ENCODE data around the gene GIT1. TPM values are rescaled to one million over a fixed set of nuclear protein-coding genes. Genes with fewer than 3 reads are reported as not detected.

The GIT1 gene
- total and polyA plus RNA-seq, 8 donors, result 15.1 to 27.6 (median 18.3) TPM

- H3K36me3 ChIP-seq, result no peaks in the 10 kb centered on the region
- peak overlapping the region in 1 of 4 donors; percentile 47 for H3K4me3 ChIP-seq
- ATAC-seq (no peak), DNase-seq (peak in 2 of 6 donors; percentile 38 to 75), FAIRE-seq (no peak)
- intact Hi-C loops (cut with DNase I), result no loop called here
- WGBS, 2 donors, result 16 to 19% methylated on average over 32 of the region's 32 CpGs
- H3K27ac ChIP-seq, result no peak overlapping the region
- peaks cover 15 to 25% (median 25%) of the 10 kb centered on the region in 3 donors for H3K4me1 ChIP-seq
- no peak for TF ChIP-seq CTCF (IDR thresholded peaks at IDR 0.05)
- H3K9me3 ChIP-seq, result no peaks in the 10 kb centered on the region
- no peaks in the 10 kb centered on the region for H3K27me3 ChIP-seq
Observed at GRCh38 chr17:29616300-29617048, 27.0 kb upstream of the GIT1 start.

DNA sequence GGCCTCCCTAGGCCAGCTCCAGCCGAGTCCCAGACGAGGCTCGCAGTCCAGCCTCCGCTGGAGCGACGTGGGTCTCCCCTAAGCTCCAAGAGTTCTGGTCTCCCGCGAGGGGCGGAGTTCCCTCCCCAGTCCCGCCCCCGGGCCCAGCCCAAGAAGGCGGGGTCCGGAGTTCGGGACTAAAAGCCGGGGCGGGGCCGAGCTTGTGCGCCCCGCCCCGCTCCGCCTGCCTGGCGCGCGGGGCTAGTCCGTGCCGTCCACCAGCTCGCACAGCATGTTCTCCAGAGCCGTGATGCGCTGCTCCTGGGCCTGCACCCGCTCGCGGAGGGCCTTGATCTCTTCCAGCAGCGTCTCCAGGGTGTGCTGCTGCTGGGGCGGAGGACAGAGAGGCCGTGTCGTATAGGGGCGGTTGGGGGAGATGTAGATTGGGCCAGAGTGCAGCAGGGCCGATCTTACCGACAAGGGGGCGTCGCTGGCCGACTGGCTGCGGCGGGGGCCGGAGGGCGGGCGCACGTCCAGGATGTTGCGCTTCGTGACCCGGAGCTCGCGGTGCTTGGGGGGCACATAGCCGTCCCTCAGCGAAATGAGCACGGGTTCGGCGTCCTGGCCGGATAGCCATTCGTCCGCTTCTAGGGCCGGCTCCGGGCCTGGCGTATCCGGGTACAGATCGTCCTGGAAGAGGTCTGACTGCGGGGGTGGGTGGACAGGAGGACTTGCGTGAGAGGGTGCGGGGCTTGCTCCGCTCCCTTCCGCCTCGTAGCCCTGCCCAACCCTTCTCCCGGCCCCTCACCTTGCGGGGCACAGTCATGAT is 26.2 kb upstream of the GIT1 start:
- peak; percentile 72 to 80 (median 78) for ATAC-seq
- no peak for FAIRE-seq
- H3K27ac ChIP-seq, result no peak overlapping the region
- intact Hi-C loops (cut with DNase I), result no loop called here
- H3K27me3 ChIP-seq, result no peaks in the 10 kb centered on the region
- peaks cover 15 to 25% (median 25%) of the 10 kb centered on the region in 3 donors for H3K4me1 ChIP-seq
- H3K9me3 ChIP-seq, result no peaks in the 10 kb centered on the region
- TF ChIP-seq CTCF (IDR thresholded peaks at IDR 0.05), result no peak
- 3 to 4% methylated on average over 63 to 74 of the region's 74 CpGs for WGBS, 2 donors
- H3K36me3 ChIP-seq, result no peaks in the 10 kb centered on the region
- peak overlapping the region; percentile 8 to 42 (median 18) for H3K4me3 ChIP-seq
- peak; percentile 68 to 90 (median 86) for DNase-seq

DNA sequence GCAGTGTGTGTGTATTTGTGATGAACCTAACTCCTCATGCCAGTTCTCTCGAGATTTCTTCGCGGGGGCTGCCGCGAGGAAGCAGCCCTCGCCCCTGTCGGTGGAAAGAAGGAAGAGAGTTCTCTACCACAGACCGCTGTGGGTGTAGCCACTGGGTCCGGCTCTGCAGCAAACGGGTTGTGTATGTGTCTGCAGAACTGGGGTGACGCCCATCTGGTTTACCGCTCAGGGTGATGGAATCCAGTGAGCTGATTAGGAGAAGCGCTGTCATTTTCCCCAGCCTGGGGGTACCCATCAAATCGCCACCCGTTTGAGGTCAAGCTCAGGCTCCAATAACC is 25.6 kb upstream of the GIT1 start:
- H3K27ac ChIP-seq, result no peak overlapping the region
- no peaks in the 10 kb centered on the region for H3K27me3 ChIP-seq
- peak overlapping the region in 2 of 4 donors; percentile 22 to 42 for H3K4me3 ChIP-seq
- peaks cover 15 to 25% (median 25%) of the 10 kb centered on the region in 3 donors for H3K4me1 ChIP-seq
- TF ChIP-seq CTCF (IDR thresholded peaks at IDR 0.05), result no peak
- intact Hi-C loops (cut with DNase I), result no loop called here
- DNase-seq, result peak in 1 of 6 donors; percentile 58
- ATAC-seq, result no peak
- 8 to 15% methylated on average over 15 of the region's 15 CpGs for WGBS, 2 donors
- H3K36me3 ChIP-seq, result no peaks in the 10 kb centered on the region
- no peak for FAIRE-seq
- H3K9me3 ChIP-seq, result no peaks in the 10 kb centered on the region

DNA sequence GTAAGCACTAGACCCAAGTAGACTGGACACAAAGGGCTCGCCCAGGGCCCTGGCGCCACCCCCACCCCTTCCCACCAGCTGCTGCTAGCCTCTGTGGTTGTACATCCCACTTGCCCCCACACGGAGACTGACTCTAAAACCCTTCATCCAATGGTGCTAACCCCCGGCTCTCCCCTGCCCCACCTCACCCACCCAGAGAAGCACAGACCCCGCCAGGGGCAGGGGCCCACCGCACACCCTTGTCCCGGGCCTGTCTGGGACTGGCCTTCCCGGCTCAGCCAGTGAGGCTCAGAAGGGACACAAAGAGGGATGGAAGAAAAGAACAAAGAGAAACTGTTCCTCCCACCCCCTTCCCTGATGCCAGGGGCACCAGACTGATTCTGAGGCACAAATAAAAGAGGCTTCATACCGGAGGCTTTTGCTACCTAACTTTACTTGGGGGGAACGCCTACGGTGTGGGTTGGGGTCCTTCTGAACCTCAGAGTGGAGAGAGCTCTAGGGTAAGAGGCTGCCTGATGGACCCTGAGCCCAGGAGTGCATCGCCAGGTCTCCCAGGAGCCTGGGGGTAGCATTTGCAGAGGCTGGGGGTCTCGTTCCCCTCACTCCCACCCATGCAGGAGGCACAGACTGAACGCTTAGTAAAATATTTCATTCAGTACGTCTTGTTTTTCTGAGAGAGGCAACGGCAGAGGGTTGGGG is 25.1 kb upstream of the GIT1 start:
- intact Hi-C loops (cut with DNase I), result no loop called here
- Histone ChIP-seq H3K9me3 (no peaks in the 10 kb centered on the region), H3K27ac (no peak overlapping the region), H3K27me3 (no peaks in the 10 kb centered on the region), H3K36me3 (no peaks in the 10 kb centered on the region), H3K4me1 (peaks cover 15 to 25% (median 25%) of the 10 kb centered on the region in 3 donors), H3K4me3 (no peak overlapping the region)
- no peak for TF ChIP-seq CTCF (IDR thresholded peaks at IDR 0.05)
- FAIRE-seq, result no peak
- WGBS, 2 donors, result 32 to 38% methylated on average over 16 of the region's 16 CpGs
- no peak for ATAC-seq
- DNase-seq, result peak in 3 of 6 donors; percentile 15 to 56 (median 30)
